Measurements from ENCODE around the gene SMAD3.

The SMAD3 gene

DNA sequence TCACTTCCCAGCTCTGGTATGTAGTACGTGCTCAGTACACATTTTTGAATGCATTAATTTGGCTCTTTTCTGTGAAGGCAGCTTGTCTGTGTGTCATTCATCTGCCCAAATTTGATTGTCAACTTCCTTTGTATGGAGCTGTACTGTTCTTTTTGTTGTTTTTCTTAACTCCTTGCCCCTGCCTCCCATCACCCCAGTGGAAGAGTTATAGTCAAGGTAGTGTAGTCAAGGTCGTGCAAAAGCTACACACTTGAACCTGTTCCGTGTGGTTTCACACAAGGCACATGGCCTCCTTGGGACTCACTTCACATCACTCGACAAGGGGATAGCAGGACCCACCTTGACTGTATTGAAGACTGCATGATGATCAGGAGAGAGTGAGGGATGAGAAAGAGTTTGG lies 37.6 kb downstream of the SMAD3 start:
- TF ChIP-seq, protein P1, sequence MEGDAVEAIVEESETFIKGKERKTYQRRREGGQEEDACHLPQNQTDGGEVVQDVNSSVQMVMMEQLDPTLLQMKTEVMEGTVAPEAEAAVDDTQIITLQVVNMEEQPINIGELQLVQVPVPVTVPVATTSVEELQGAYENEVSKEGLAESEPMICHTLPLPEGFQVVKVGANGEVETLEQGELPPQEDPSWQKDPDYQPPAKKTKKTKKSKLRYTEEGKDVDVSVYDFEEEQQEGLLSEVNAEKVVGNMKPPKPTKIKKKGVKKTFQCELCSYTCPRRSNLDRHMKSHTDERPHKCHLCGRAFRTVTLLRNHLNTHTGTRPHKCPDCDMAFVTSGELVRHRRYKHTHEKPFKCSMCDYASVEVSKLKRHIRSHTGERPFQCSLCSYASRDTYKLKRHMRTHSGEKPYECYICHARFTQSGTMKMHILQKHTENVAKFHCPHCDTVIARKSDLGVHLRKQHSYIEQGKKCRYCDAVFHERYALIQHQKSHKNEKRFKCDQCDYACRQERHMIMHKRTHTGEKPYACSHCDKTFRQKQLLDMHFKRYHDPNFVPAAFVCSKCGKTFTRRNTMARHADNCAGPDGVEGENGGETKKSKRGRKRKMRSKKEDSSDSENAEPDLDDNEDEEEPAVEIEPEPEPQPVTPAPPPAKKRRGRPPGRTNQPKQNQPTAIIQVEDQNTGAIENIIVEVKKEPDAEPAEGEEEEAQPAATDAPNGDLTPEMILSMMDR (IDR thresholded peaks at IDR 0.05; ENCODE audit: low read depth, low read length) = no peak
- no peak for DNase-seq (ENCODE audit: extremely low read depth, low read depth)

DNA sequence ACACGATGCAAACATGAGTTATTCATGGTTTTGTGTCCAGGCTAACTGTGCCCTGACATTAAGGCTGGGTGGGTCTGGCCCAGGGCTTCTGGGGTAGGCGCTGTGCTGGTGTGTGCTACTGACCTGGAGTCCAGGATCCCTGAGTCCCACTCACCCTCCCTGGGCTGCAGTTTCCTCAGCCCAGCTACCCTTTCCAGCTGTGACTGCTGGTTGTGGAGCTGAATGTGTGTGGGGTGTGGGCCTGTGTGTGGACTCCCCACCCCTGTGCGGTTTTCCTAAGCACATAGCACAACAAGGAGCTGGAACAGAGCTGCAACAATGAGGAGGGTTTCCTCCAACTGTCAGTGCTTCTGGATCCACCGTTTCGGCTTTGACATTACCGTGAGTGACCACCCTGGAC lies 38.0 kb downstream of the SMAD3 start:
- DNase-seq (ENCODE audit: extremely low read depth, low read depth) = no peak

DNA sequence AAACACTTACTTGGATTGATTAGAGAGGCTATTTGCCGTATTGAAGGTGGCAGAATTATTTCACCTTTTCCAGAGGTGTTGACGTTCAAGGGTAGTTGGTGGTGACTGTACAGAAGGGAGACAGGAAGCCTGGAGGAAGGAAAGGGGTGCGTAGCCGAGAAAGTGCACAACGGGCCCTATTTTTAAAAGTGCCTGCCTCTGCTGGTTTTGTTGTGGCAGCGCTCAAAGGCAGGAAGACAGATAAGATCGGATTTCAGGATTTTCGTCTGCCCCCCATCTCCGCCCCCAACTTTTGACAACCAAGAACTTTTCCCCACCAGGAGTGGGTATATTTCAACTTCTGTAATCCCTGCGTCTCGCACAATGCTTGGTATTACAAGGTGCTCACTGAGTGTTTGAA lies 38.5 kb downstream of the SMAD3 start:
- TF ChIP-seq, protein P1 (IDR thresholded peaks at IDR 0.05; ENCODE audit: low read depth, low read length) = no peak
- no peak for DNase-seq (ENCODE audit: extremely low read depth, low read depth)

More for the DNA sequence above, 38.0 kb downstream of the SMAD3 start:
- TF ChIP-seq, protein P1 (IDR thresholded peaks at IDR 0.05; ENCODE audit: low read depth, low read length) = no peak

DNA sequence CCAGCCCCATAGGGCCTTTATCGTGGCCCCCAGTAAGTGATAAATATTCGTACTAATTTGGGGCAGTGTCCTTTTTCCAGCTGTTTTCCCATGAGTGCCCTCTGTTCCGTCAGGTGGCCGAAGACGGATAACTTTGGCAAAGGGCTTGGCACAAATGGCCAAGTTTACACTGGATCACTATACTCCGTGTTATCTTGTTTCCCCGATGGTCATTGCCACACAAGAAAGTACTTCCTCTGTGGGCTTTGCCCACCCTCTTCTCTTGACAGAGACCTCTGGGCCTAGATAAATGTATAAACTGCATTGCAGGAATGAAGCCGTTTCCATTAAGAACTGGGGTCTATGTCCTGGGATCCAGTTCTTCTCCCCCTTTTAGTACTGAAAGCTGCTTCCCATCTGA lies 39.1 kb downstream of the SMAD3 start:
- TF ChIP-seq, protein P1 (IDR thresholded peaks at IDR 0.05; ENCODE audit: low read depth, low read length) = no peak
- DNase-seq (ENCODE audit: extremely low read depth, low read depth) = no peak

DNA sequence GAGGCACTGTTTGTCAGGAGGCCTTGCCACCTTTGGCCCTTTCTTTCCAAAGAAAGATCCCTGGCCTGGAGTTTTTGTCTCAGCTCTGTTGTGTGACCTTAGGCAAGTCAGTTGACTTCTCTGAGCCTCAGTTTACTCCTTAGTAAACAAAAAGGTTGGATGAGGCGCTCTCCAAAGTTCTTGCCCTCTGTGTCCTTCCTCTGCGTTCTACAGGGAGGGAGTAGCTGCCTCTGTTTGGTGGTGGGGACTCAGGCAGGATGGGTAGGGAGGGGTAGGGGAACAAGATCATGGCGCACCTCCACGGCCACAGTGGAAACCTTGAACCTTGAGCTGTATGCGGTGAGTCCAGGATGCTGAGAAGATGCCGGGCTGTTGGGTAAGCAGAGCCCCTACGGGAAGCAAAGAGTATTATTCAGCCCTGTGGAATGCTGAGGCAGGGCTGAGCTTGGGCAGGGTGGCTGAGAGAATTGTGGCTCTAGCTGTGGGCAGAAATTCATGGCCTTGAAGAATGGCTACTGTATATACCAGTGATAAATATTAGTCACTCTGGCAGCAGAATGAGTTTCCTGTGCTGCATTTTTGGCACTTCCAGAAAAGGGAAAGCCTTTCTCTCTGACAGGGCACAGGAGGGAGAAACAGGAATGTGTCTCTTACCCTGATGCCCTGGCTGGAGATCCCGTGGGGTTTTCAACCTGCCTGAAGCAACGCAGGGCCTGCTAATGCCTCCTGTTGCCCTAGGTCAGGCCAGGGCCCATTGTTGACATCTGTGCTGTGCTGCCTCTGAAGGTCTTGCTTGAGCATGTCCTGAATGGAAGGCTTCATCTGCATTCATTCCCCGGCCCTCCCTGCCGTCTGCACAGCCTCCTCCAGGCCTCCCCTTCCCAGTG lies 39.9 kb downstream of the SMAD3 start:
- TF ChIP-seq, protein P1 (IDR thresholded peaks at IDR 0.05; ENCODE audit: low read depth, low read length) = no peak; the same call in 1 of the 2 replicates
- DNase-seq (ENCODE audit: extremely low read depth, low read depth) = peak; percentile 91

DNA sequence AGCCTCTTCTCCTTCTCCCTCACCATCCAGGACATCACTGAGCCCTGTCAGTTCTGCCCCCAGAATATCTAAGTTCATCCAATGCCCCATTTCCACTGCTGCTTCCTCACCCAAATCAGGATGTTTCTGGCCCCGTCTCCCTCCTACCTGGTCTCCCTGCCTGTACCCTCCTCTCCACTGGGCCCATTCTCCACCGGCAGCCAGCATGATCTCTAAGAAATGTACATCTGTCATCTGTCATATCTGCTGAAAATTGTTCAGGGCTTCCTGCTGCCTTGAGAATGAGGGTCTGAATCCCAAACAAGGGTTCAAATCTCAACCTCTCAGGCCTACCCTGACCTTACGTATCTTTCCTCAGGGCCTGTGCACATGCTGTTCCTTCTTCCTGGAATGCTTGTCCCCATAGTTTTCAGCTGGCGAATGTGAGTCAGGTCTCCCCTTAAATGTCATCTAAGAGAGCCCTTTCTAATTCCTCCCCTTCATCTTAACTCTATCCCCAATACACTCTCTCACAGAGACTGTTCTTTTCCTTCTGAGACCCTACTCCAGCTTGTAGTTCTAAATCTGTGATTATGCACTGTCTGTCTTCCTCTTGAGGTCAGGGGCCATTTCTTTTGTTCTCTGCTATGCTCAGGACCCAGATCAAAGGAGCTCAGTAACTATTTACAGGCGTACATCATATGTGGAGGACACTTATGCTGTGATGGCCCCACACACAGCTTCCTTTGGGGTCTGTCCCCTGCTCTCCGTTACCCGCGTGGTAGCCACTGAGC lies 40.8 kb downstream of the SMAD3 start:
- TF ChIP-seq, protein P1 (IDR thresholded peaks at IDR 0.05; ENCODE audit: low read depth, low read length) = no peak
- no peak for DNase-seq (ENCODE audit: extremely low read depth, low read depth)

DNA sequence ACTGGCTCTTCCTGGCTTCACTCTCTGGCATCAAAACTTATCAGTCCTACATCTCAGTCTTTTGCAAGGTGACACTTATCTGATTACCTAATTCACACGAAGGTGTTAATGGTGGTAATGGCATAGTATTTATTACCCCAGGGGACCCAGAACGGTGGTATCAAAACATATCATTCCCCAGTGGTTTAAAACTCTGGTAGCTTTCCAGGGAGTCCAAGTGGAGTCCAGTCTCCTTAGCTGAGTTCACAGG lies 41.3 kb downstream of the SMAD3 start:
- TF ChIP-seq, protein P1 (IDR thresholded peaks at IDR 0.05; ENCODE audit: low read depth, low read length) = no peak
- no peak for DNase-seq (ENCODE audit: extremely low read depth, low read depth)

All from AG09319 (cell line).